Thyroid gland (tissue), 4 donors: ENCODE results near the gene LIMS1. TPM values are rescaled to one million over a fixed set of nuclear protein-coding genes. Genes with fewer than 3 reads are reported as not detected.

ENCODE experiments used
- DNase-seq, 2 donors: peaks; one replicate each; pipeline ENCODE4 v3.0.0-alpha.2; 2019
- H3K27ac ChIP-seq, 3 donors: fragments of 200-600 bp; sonication (generic); 1 replicate in 2 of 3; 2 replicates in 1 of 3; pipeline ENCODE4 v1.5.1; 2016 to 2019; ENCODE audit warnings: mild to moderate bottlenecking in 1 of 3, moderate library complexity in 1 of 3
- H3K27me3 ChIP-seq: fragments of 200-600 bp; sonication (generic); one replicate; pipeline ENCODE4 v1.5.1; 2019
- H3K36me3 ChIP-seq, 2 donors: fragments of 200-600 bp; sonication (generic); one replicate each; pipeline ENCODE4 v1.5.1; 2016 to 2019
- H3K4me1 ChIP-seq, 2 donors: fragments of 200-600 bp; sonication (generic); one replicate each; pipeline ENCODE4 v1.5.1; 2017 to 2019
- H3K4me3 ChIP-seq, 3 donors: fragments of 200-600 bp; sonication (generic); replicated peaks in 1 of 3; 1 replicate in 2 of 3; 2 replicates in 1 of 3; pipeline ENCODE4 v1.5.1; 2016; ENCODE audit warnings: mild to moderate bottlenecking in 1 of 3
- H3K9me3 ChIP-seq: fragments of 200-600 bp; sonication (generic); one replicate; pipeline ENCODE4 v1.5.1; 2017
- CTCF ChIP-seq, 6 experiments: fragments of 200-600 bp in 3 of 6; fragments of 450-650 bp in 3 of 6; sonication (generic) in 3 of 6; IDR thresholded peaks; one replicate each; pipeline ENCODE4 v1.5.1; 2016 to 2019; ENCODE audit warnings: antibody characterized with exemption in 6 of 6, mild to moderate bottlenecking in 2 of 6, inconsistent platforms in 1 of 6, moderate library complexity in 1 of 6
- POLR2A ChIP-seq, 2 donors: fragments of 450-650 bp; IDR thresholded peaks; one replicate each; pipeline ENCODE4 v1.6.1; 2017; ENCODE audit warnings: antibody characterized with exemption in 2 of 2, mild to moderate bottlenecking in 2 of 2, moderate library complexity in 1 of 2
- WGBS, 2 donors: methylation state at CpG; one replicate each; pipeline ENCODE4 v1.1.5; 2017; 5-methylcytosine and 5-hydroxymethylcytosine counted together
- intact Hi-C: fragments of 100-400 bp; cut with DNase I; formaldehyde crosslinking; loops from one replicate; pipeline ENCODE4 v1.15.1; 2023
- total RNA-seq, 4 donors: library from RNA; depleted of rRNA; stranded (reverse); fragments of >200 nt; gene quantifications; one replicate each; pipeline ENCODE4 v1.2.3, GENCODE V29; 2016

Gene LIMS1
- total RNA-seq, 4 donors from 2014 or later: 73.1 to 117 (median 92.5) TPM

- TF ChIP-seq CTCF (IDR thresholded peaks at IDR 0.05): no peak
- no peak for TF ChIP-seq POLR2A (IDR thresholded peaks at IDR 0.05)
- H3K27me3 ChIP-seq: no peaks in the 10 kb centered on the region
- peak in 1 of 2 donors; percentile 49 for DNase-seq
- intact Hi-C loops: no loop called here
- H3K36me3 ChIP-seq: no peaks in the 10 kb centered on the region
- 2 to 3% methylated on average over 24 to 35 of the region's 57 CpGs for WGBS, 2 donors
- peak overlapping the region in 2 of 3 donors; percentile 64 to 66 for H3K4me3 ChIP-seq
- H3K9me3 ChIP-seq: no peaks in the 10 kb centered on the region
- peaks cover 0 to 17% of the 10 kb centered on the region in 2 donors for H3K4me1 ChIP-seq
- H3K27ac ChIP-seq: peak overlapping the region; percentile 50 to 97 (median 78)
Measured at GRCh38 chr2:108534584-108535356, 500 bp downstream of the LIMS1 start.

- H3K4me1 ChIP-seq: peaks cover 0 to 17% of the 10 kb centered on the region in 2 donors
- intact Hi-C loops: no loop called here
Measured at GRCh38 chr2:108535357-108535631, 1.0 kb downstream of the LIMS1 start.

DNA sequence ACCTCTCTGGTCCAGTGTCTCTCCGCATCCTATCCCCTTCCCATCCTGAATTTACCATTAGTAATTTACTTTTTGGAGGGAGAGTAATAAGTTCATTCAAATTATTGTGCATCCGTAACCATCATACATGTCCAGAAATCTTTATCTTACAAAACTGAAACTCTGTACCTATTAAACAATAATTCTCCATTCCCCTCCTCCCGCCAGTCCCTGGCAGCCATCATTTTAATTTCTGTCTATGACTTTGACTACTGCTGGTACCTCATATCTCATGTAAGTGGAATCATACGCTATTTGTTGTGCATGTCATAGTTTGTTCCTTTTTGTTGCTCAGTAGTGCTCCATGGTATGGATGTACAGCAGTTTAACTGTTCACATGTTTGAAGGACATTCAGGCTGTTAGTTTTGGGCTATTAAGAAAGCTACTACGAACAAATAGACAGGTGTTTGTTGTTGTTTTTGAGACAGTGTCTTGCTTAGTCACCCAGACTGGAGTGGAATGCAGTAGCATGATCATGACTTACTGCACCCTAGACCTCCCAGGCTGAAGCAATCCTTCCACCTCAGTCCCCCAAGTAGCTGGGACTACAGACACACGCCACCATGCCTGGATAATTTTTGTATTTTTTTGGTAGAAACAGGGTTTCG, 2.0 kb downstream of the LIMS1 start:
- Histone ChIP-seq H3K4me3 (no peak overlapping the region), H3K27me3 (no peaks in the 10 kb centered on the region), H3K27ac (no peak overlapping the region), H3K36me3 (no peaks in the 10 kb centered on the region), H3K4me1 (peaks cover 3 to 23% of the 10 kb centered on the region in 2 donors), H3K9me3 (no peaks in the 10 kb centered on the region)
- intact Hi-C loops: no loop called here
- no peak for DNase-seq
- 87 to 90% methylated on average over 7 of the region's 7 CpGs for WGBS, 2 donors
- no peak for TF ChIP-seq POLR2A (IDR thresholded peaks at IDR 0.05)
- no peak for TF ChIP-seq CTCF (IDR thresholded peaks at IDR 0.05)

More at GRCh38 chr2:108535357-108535631, 1.0 kb downstream of the LIMS1 start:
- H3K4me3 ChIP-seq: peak overlapping the region in 1 of 3 donors; percentile 64
- WGBS, 2 donors: 39 to 43% methylated on average over 9 of the region's 9 CpGs
- H3K27me3 ChIP-seq: no peaks in the 10 kb centered on the region
- no peak for TF ChIP-seq CTCF (IDR thresholded peaks at IDR 0.05)
- H3K36me3 ChIP-seq: no peaks in the 10 kb centered on the region
- H3K9me3 ChIP-seq: no peaks in the 10 kb centered on the region
- no peak overlapping the region for H3K27ac ChIP-seq
- no peak for DNase-seq

GRCh38 chr2:108536911-108537310, 2.6 kb downstream of the LIMS1 start:
- H3K27me3 ChIP-seq: no peaks in the 10 kb centered on the region
- intact Hi-C loops: no loop called here
- no peaks in the 10 kb centered on the region for H3K36me3 ChIP-seq
- TF ChIP-seq POLR2A (IDR thresholded peaks at IDR 0.05) (no peak), CTCF (IDR thresholded peaks at IDR 0.05) (no peak)
- H3K27ac ChIP-seq: no peak overlapping the region
- no peak overlapping the region for H3K4me3 ChIP-seq
- DNase-seq: no peak
- 94 to 95% methylated on average over 5 of the region's 5 CpGs for WGBS, 2 donors
- peaks cover 10 to 29% of the 10 kb centered on the region in 2 donors for H3K4me1 ChIP-seq
- no peaks in the 10 kb centered on the region for H3K9me3 ChIP-seq

GRCh38 chr2:108538000-108538625, 3.8 kb downstream of the LIMS1 start:
- Histone ChIP-seq H3K9me3 (no peaks in the 10 kb centered on the region), H3K4me1 (peaks cover 17 to 36% of the 10 kb centered on the region in 2 donors), H3K36me3 (no peaks in the 10 kb centered on the region), H3K4me3 (no peak overlapping the region), H3K27ac (no peak overlapping the region), H3K27me3 (no peaks in the 10 kb centered on the region)
- TF ChIP-seq POLR2A (IDR thresholded peaks at IDR 0.05): no peak
- no peak for TF ChIP-seq CTCF (IDR thresholded peaks at IDR 0.05)
- WGBS, 2 donors: 77 to 80% methylated on average over 5 of the region's 5 CpGs
- intact Hi-C loops: no loop called here
- no peak for DNase-seq
